DOHH2 (cell line): ENCODE measurements around the gene S100A14.

Source experiments
- H3F3A ChIP-seq: fragments of 200-600 bp; sonication (generic), shearing (Covaris generic); 2 replicates; pipeline ENCODE4 v1.6.0; 2016; ENCODE audit warnings: antibody characterized with exemption, mild to moderate bottlenecking; ENCODE audit not compliant: control insufficient read depth, insufficient read depth
- H3K27ac ChIP-seq: fragments of 200-600 bp; sonication (generic); 2 replicates; pipeline ENCODE4 v1.5.1; 2014; ENCODE audit warnings: low read depth, mild to moderate bottlenecking, low read length, moderate library complexity
- H3K27me3 ChIP-seq: fragments of 200-600 bp; sonication (generic); 2 replicates; pipeline ENCODE4 v1.6.1; 2014; ENCODE audit warnings: mild to moderate bottlenecking, low read length, mixed read lengths; ENCODE audit not compliant: control insufficient read depth
- H3K36me3 ChIP-seq: fragments of 200-600 bp; sonication (generic); 2 replicates; pipeline ENCODE4 v1.6.1; 2014; ENCODE audit warnings: mild to moderate bottlenecking, low read length, moderate library complexity, mixed read lengths; ENCODE audit not compliant: control insufficient read depth
- H3K4me1 ChIP-seq: fragments of 200-600 bp; sonication (generic); 2 replicates; pipeline ENCODE4 v1.6.1; 2014; ENCODE audit warnings: mild to moderate bottlenecking, low read length, mixed read lengths; ENCODE audit not compliant: control insufficient read depth
- H3K4me2 ChIP-seq: fragments of 200-600 bp; sonication (generic); 2 replicates; pipeline ENCODE4 v1.6.0; 2014; ENCODE audit warnings: mild to moderate bottlenecking, low read length, moderate library complexity
- H3K4me3 ChIP-seq: fragments of 200-600 bp; sonication (generic); 2 replicates; pipeline ENCODE4 v1.5.1; 2014; ENCODE audit warnings: mild to moderate bottlenecking, low read length, mixed read lengths
- H3K79me2 ChIP-seq: fragments of 200-600 bp; sonication (generic); 2 replicates; pipeline ENCODE4 v1.6.1; 2014; ENCODE audit warnings: mild to moderate bottlenecking, low read length, mixed read lengths; ENCODE audit not compliant: control insufficient read depth
- H3K9me2 ChIP-seq: fragments of 200-600 bp; sonication (generic); replicated peaks from 2 replicates; pipeline ENCODE4 v1.6.1; 2014; ENCODE audit warnings: mild to moderate bottlenecking, low read length, mixed read lengths; ENCODE audit not compliant: control insufficient read depth
- H3K9me3 ChIP-seq: fragments of 200-600 bp; sonication (generic); 2 replicates; pipeline ENCODE4 v1.6.1; 2014; ENCODE audit warnings: antibody characterized with exemption, low read length, mixed read lengths; ENCODE audit not compliant: control insufficient read depth, insufficient read depth
- H4K20me1 ChIP-seq: fragments of 200-600 bp; sonication (generic); 2 replicates; pipeline ENCODE4 v1.6.0; 2014; ENCODE audit warnings: low read depth, mild to moderate bottlenecking, antibody characterized with exemption, low read length, moderate library complexity; ENCODE audit not compliant: control insufficient read depth, insufficient read depth
- CTCF ChIP-seq: fragments of 200-600 bp; sonication (generic); IDR thresholded peaks from one replicate; pipeline ENCODE4 v1.5.1; 2014; ENCODE audit warnings: antibody characterized with exemption, mild to moderate bottlenecking, low read depth, low read length; ENCODE audit not compliant: poor library complexity, severe bottlenecking
- EZH2phosphoT487 ChIP-seq: fragments of 200-600 bp; sonication (generic); IDR thresholded peaks from 2 replicates; pipeline ENCODE4 v1.6.1; 2017; ENCODE audit warnings: borderline replicate concordance, mild to moderate bottlenecking, antibody characterized with exemption, low read length, moderate library complexity, mixed read lengths

The S100A14 gene

GRCh38 chr1:153614906-153615305, 1.2 kb downstream of the S100A14 start:
- no peak for TF ChIP-seq EZH2phosphoT487
- no peak for TF ChIP-seq CTCF
- Histone ChIP-seq H3K9me3 (no peaks in the 10 kb centered on the region), H3K9me2 (no peaks in the 10 kb centered on the region), H3K4me2 (no peak overlapping the region), H3K27me3 (no peaks in the 10 kb centered on the region), H4K20me1 (no peaks in the 10 kb centered on the region), H3K36me3 (peaks cover 14% of the 10 kb centered on the region), H3K79me2 (no peaks in the 10 kb centered on the region), H3K4me1 (peaks cover 6% of the 10 kb centered on the region), H3K4me3 (no peak overlapping the region), H3F3A (no peaks in the 10 kb centered on the region), H3K27ac (no peak overlapping the region)

- no peaks in the 10 kb centered on the region for H3K9me3 ChIP-seq
- H3K9me2 ChIP-seq: no peaks in the 10 kb centered on the region
- H3K4me3 ChIP-seq: no peak overlapping the region
- no peaks in the 10 kb centered on the region for H4K20me1 ChIP-seq
- no peaks in the 10 kb centered on the region for H3F3A ChIP-seq
- no peaks in the 10 kb centered on the region for H3K27me3 ChIP-seq
- H3K27ac ChIP-seq: no peak overlapping the region
- no peaks in the 10 kb centered on the region for H3K79me2 ChIP-seq
- no peak overlapping the region for H3K4me2 ChIP-seq
- no peak for TF ChIP-seq EZH2phosphoT487
- TF ChIP-seq CTCF: no peak
- H3K36me3 ChIP-seq: peaks cover 10% of the 10 kb centered on the region
- peaks cover 6% of the 10 kb centered on the region for H3K4me1 ChIP-seq
These were observed 1.8 kb downstream of the S100A14 start for GRCh38 chr1:153614189-153614900.

GRCh38 chr1:153613406-153613805, 2.7 kb downstream of the S100A14 start:
- no peak overlapping the region for H3K27ac ChIP-seq
- H3K27me3 ChIP-seq: no peaks in the 10 kb centered on the region
- H3K36me3 ChIP-seq: 0 out of 2 replicates have a peak, but pooled peaks cover 3% of the 10 kb centered on the region
- TF ChIP-seq CTCF (no peak), EZH2phosphoT487 (no peak)
- no peak overlapping the region for H3K4me2 ChIP-seq
- no peaks in the 10 kb centered on the region for H3F3A ChIP-seq
- no peaks in the 10 kb centered on the region for H3K79me2 ChIP-seq
- peaks cover 6% of the 10 kb centered on the region for H3K4me1 ChIP-seq
- no peaks in the 10 kb centered on the region for H3K9me2 ChIP-seq
- H4K20me1 ChIP-seq: no peaks in the 10 kb centered on the region
- no peak overlapping the region for H3K4me3 ChIP-seq
- no peaks in the 10 kb centered on the region for H3K9me3 ChIP-seq
